ENCODE results near the gene CCHCR1.

CCHCR1 gene

DNA sequence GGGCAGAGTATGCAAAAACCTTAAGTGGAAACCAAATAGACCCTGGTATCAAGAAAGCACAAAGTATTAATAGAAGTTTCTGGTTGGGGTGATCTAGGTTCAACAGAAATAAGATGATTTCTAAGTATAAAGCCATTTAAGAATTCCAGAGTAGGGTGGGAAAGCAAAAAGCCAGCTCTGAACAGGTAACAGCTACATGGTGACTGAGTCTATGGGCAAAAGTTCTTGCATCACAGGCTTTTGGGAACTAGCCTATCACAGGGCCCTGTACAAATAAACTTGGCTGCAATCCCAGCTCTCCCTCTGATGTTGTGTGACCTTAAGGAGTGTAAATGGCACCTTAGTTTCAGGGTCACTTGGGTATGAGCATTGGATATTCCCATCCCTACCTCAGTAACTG lies 6.3 kb upstream of the CCHCR1 start:
- Histone ChIP-seq H3K36me3 (ENCODE audit: control insufficient read depth, insufficient read depth, low read length) (no peaks in the 10 kb centered on the region), H3K27me3 (replicated peaks; ENCODE audit: control insufficient read depth, insufficient read depth, low read length, poor library complexity, severe bottlenecking) (no peaks in the 10 kb centered on the region), H3K9me3 (ENCODE audit: control insufficient read depth, low read length) (no peaks in the 10 kb centered on the region), H3K27ac (ENCODE audit: insufficient read depth, low read length, poor library complexity, severe bottlenecking) (no peak overlapping the region), H3K4me1 (ENCODE audit: control insufficient read depth, insufficient read depth, low read length, poor library complexity, severe bottlenecking) (peaks cover 10% of the 10 kb centered on the region), H3K4me3 (ENCODE audit: insufficient read depth, low read depth, low read length, poor library complexity, severe bottlenecking) (no peak overlapping the region)
- DNase-seq: no peak

DNA sequence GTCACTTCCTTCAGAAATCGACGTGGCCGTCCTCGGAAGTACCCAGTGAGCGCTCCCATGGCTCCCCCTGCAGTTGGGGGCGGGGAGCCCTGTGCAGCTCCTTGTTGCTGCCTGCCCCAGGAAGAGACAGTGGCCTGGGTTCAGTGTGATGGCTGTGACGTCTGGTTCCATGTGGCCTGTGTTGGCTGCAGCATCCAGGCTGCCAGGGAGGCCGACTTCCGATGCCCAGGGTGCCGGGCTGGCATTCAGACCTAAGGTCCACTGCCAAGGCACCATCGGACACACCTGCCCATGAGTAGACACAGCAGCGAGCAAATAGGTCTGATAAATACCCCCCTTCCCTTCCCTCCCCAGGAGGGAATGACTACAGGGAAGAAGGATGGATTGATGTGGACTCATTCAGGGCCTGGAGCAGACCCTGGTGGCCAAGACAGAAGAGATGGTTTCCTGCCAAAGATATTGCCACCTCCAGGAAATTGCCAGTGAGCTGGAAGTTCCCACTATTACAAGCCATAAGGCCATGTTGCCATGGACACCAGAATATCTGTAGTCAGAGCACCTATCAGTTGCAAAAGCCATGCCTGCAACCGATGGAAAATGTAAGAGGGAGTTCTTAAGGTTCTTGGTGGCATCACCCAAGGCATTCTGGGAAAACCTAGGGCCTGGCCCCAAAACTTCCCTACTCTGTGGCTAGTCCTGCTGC lies 5.0 kb upstream of the CCHCR1 start:
- Histone ChIP-seq H3K36me3 (ENCODE audit: control insufficient read depth, insufficient read depth, low read length) (no peaks in the 10 kb centered on the region), H3K27me3 (replicated peaks; ENCODE audit: control insufficient read depth, insufficient read depth, low read length, poor library complexity, severe bottlenecking) (no peaks in the 10 kb centered on the region), H3K27ac (ENCODE audit: insufficient read depth, low read length, poor library complexity, severe bottlenecking) (no peak overlapping the region), H3K4me3 (ENCODE audit: insufficient read depth, low read depth, low read length, poor library complexity, severe bottlenecking) (no peak overlapping the region), H3K9me3 (ENCODE audit: control insufficient read depth, low read length) (no peaks in the 10 kb centered on the region), H3K4me1 (ENCODE audit: control insufficient read depth, insufficient read depth, low read length, poor library complexity, severe bottlenecking) (peaks cover 11% of the 10 kb centered on the region)
- DNase-seq: no peak

DNA sequence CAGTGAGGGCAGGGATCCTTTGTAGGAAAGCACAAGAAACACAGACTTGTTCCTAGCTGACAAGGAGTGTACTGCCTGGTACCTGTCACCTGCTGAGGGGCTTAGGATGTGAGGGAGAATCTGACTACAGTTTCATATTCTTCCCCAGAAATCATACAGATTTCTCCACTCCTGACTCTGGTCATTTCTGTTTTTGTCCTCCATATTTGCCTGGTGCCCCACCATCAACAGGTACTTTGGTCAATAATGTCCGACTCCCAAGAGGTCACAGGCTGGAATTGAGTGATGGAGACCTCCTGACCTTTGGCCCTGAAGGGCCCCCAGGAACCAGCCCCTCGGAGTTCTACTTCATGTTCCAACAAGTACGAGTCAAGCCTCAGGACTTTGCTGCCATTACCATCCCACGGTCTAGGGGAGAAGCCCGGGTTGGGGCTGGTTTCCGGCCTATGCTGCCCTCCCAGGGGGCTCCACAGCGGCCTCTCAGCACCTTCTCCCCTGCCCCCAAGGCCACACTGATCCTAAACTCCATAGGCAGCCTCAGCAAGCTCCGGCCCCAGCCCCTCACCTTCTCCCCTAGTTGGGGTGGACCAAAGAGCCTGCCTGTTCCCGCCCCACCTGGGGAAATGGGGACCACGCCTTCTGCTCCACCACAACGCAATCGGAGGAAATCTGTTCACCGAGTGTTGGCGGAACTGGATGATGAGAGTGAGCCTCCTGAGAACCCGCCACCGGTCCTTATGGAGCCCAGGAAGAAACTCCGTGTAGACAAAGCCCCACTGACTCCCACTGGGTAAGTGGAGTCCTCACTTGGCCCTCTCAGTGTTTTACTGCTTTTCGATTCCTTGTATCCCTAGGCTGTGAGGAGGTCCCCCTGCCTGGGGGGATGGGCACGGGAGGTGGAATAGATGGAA lies 3.9 kb upstream of the CCHCR1 start:
- Histone ChIP-seq H3K4me3 (ENCODE audit: insufficient read depth, low read depth, low read length, poor library complexity, severe bottlenecking) (no peak overlapping the region), H3K27ac (ENCODE audit: insufficient read depth, low read length, poor library complexity, severe bottlenecking) (no peak overlapping the region), H3K36me3 (ENCODE audit: control insufficient read depth, insufficient read depth, low read length) (no peaks in the 10 kb centered on the region), H3K9me3 (ENCODE audit: control insufficient read depth, low read length) (no peaks in the 10 kb centered on the region), H3K4me1 (ENCODE audit: control insufficient read depth, insufficient read depth, low read length, poor library complexity, severe bottlenecking) (peaks cover 11% of the 10 kb centered on the region), H3K27me3 (replicated peaks; ENCODE audit: control insufficient read depth, insufficient read depth, low read length, poor library complexity, severe bottlenecking) (no peaks in the 10 kb centered on the region)
- DNase-seq: no peak

DNA sequence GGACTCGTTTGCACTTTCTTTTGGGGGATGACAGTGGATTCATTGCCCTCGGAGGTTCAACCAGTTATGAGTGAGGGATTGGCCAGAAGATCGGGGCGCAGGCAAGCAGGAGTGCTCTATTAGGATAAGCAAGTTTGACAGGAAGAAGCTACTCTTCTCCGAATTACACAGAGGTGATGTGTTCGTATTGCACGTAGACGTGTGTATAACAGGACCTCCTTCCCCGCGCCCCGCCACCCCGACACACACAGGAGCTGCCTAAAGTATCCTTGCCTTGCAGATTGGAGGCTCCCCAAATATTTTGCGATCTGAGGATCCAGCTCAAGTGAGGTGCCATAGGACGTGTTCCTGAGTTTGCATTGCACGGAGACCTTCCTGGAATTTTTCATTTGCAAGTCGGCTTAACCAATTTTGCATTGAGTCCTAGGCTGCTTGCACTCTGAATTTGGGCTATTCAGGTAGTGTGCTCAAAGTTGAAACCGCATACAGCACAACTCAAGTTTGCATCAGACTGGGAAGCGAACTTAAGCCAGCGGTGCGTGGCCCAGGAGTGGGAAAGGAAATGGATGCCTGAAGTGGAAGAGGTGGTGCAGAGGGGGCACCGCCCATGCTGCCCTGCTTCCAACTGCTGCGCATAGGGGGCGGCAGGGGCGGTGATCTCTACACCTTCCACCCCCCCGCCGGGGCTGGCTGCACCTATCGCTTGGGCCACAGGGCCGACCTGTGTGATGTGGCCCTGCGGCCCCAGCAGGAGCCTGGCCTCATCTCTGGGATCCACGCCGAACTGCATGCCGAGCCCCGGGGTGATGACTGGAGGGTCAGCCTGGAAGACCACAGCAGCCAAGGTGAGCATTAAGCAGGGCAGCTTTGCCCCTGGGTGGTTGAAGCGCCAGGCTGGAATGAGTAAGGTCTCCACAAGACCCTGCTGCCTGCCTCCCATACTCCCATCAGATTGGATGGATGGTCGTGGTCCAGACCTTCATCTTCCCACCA lies 1.6 kb upstream of the CCHCR1 start:
- Histone ChIP-seq H3K36me3 (ENCODE audit: control insufficient read depth, insufficient read depth, low read length) (no peaks in the 10 kb centered on the region), H3K9me3 (ENCODE audit: control insufficient read depth, low read length) (no peaks in the 10 kb centered on the region), H3K27ac (ENCODE audit: insufficient read depth, low read length, poor library complexity, severe bottlenecking) (peak overlapping the region; percentile 58), H3K4me3 (ENCODE audit: insufficient read depth, low read depth, low read length, poor library complexity, severe bottlenecking) (peak overlapping the region; percentile 70), H3K4me1 (ENCODE audit: control insufficient read depth, insufficient read depth, low read length, poor library complexity, severe bottlenecking) (peaks cover 11% of the 10 kb centered on the region), H3K27me3 (replicated peaks; ENCODE audit: control insufficient read depth, insufficient read depth, low read length, poor library complexity, severe bottlenecking) (no peaks in the 10 kb centered on the region)
- DNase-seq: peak in 1 of 3 donors; percentile 6

DNA sequence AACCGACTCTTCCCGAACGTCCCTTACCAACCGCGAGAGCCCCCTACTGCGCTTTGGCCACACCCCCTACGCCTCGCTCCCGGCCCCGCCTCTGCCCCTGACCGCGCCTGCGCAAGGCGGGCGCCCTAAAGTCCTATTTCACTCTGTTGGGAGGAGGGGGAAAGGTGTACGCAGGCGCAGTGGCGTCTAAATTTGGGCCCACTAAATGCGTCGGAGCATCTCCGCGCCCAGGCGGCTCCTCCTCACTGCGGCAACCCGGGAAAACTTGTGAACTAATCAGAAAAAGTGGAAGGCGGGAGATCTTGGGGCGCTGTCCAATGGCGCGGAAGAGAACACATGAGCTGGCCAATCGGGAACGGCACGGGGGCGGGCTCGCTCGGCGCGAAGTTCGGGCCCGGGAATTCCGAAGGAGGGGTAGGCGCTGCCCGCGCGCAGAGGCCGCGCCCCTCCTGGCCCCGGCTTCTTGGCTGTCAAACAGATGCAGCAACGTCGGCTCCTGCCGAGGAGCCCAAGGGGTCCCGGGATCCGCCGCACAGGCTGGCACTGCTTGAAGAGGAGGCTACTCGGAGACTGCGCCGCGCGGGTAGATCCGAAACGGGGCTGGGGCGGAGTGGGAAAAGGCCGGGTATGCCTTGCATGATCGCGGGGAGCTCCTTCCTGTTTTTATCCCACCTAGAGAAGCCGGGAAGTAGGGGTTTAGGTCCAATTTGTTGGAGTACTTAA lies 699 bp upstream of the CCHCR1 start, which contains the start of gene TCF19:
TCF19 (plus strand) TSS at position 450 of the 723 bp plus-strand sequence. CDS start 881 bp downstream, outside the sequence.
- Histone ChIP-seq H3K9me3 (ENCODE audit: control insufficient read depth, low read length) (no peaks in the 10 kb centered on the region), H3K4me3 (ENCODE audit: insufficient read depth, low read depth, low read length, poor library complexity, severe bottlenecking) (peak within 1 kb of the TSS; percentile 70), H3K27me3 (replicated peaks; ENCODE audit: control insufficient read depth, insufficient read depth, low read length, poor library complexity, severe bottlenecking) (no peaks in the 10 kb centered on the region), H3K36me3 (ENCODE audit: control insufficient read depth, insufficient read depth, low read length) (no peaks in the 10 kb centered on the region), H3K27ac (ENCODE audit: insufficient read depth, low read length, poor library complexity, severe bottlenecking) (peak within 1 kb of the TSS; percentile 62), H3K4me1 (ENCODE audit: control insufficient read depth, insufficient read depth, low read length, poor library complexity, severe bottlenecking) (peaks cover 11% of the 10 kb centered on the region)
- DNase-seq: peak; percentile 99

DNA sequence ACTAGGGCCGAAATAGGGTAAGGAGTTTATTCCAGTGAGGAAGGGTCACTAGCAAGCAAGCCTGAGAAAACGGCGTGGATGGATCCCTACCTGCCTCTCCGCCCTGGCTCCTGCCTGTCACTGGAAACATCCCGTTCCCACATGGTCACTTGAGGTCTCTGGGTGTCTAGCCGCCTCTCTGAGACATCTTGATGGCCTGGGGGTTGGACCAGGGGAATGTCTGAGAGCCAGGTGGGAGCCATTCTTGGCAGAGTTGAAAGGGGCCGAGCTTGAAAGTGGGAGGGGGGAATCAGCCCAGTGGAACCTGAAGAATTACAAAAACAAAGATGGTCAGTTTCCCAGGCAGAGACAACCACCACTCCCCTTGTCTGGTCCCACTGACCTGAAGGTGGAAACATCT lies 961 bp downstream of the CCHCR1 start:
- Histone ChIP-seq H3K27me3 (replicated peaks; ENCODE audit: control insufficient read depth, insufficient read depth, low read length, poor library complexity, severe bottlenecking) (no peaks in the 10 kb centered on the region), H3K36me3 (ENCODE audit: control insufficient read depth, insufficient read depth, low read length) (no peaks in the 10 kb centered on the region)
- no peak for DNase-seq

DNA sequence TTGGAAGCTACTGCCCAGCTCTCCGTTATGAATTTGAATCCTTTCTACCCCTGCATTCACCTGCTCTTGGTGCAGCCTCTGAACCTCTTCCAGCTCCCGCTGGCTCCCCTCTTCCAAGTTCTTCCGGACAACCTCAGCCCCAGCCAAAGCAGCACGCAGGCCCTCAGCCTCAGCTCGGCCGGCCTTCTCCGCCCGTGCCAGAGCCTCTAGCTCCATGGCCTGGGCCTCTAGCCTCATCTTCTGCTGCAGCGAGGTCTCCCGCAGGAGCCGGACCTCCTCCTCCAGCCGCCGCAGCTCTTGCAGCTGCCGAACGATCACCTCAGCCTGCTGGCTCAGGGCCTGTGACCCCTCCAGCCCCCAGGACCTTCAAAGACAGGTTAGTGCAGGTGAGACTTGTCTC lies 3.2 kb downstream of the CCHCR1 start:
- Histone ChIP-seq H3K36me3 (ENCODE audit: control insufficient read depth, insufficient read depth, low read length) (no peaks in the 10 kb centered on the region), H3K9me3 (ENCODE audit: control insufficient read depth, low read length) (no peaks in the 10 kb centered on the region), H3K4me1 (ENCODE audit: control insufficient read depth, insufficient read depth, low read length, poor library complexity, severe bottlenecking) (peaks cover 6% of the 10 kb centered on the region), H3K27me3 (replicated peaks; ENCODE audit: control insufficient read depth, insufficient read depth, low read length, poor library complexity, severe bottlenecking) (no peaks in the 10 kb centered on the region), H3K27ac (ENCODE audit: insufficient read depth, low read length, poor library complexity, severe bottlenecking) (no peak overlapping the region), H3K4me3 (ENCODE audit: insufficient read depth, low read depth, low read length, poor library complexity, severe bottlenecking) (no peak overlapping the region)
- DNase-seq: no peak

More for the DNA sequence above, 961 bp downstream of the CCHCR1 start:
- H3K4me1 ChIP-seq (ENCODE audit: control insufficient read depth, insufficient read depth, low read length, poor library complexity, severe bottlenecking): peaks cover 11% of the 10 kb centered on the region
- no peak overlapping the region for H3K4me3 ChIP-seq (ENCODE audit: insufficient read depth, low read depth, low read length, poor library complexity, severe bottlenecking)
- H3K9me3 ChIP-seq (ENCODE audit: control insufficient read depth, low read length): no peaks in the 10 kb centered on the region
- H3K27ac ChIP-seq (ENCODE audit: insufficient read depth, low read length, poor library complexity, severe bottlenecking): no peak overlapping the region

DNA sequence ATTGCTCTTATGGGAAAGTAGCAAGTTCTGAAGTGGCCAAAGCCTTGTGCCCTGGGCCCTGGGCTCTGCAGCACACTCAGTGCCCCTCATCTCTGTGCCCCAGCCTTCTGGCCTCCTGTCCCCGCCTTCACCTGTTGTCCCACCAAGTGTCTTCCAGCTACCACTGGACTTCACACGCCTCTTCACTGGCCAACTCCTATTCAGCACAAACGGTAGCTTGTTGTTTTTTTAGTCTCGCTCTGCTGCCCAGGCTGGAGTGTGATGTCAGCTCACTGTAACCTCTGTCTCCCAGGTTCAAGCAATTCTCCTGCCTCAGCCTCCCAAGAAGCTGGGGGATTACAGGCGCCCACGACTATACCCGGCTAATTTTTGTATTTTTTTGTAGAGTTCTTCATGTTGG lies 4.8 kb downstream of the CCHCR1 start:
- no peak overlapping the region for H3K27ac ChIP-seq (ENCODE audit: insufficient read depth, low read length, poor library complexity, severe bottlenecking)
- no peaks in the 10 kb centered on the region for H3K36me3 ChIP-seq (ENCODE audit: control insufficient read depth, insufficient read depth, low read length)
- H3K27me3 ChIP-seq (replicated peaks; ENCODE audit: control insufficient read depth, insufficient read depth, low read length, poor library complexity, severe bottlenecking): no peaks in the 10 kb centered on the region
- no peak overlapping the region for H3K4me3 ChIP-seq (ENCODE audit: insufficient read depth, low read depth, low read length, poor library complexity, severe bottlenecking)
- DNase-seq: no peak
- H3K9me3 ChIP-seq (ENCODE audit: control insufficient read depth, low read length): no peaks in the 10 kb centered on the region
- no peaks in the 10 kb centered on the region for H3K4me1 ChIP-seq (ENCODE audit: control insufficient read depth, insufficient read depth, low read length, poor library complexity, severe bottlenecking)

DNA sequence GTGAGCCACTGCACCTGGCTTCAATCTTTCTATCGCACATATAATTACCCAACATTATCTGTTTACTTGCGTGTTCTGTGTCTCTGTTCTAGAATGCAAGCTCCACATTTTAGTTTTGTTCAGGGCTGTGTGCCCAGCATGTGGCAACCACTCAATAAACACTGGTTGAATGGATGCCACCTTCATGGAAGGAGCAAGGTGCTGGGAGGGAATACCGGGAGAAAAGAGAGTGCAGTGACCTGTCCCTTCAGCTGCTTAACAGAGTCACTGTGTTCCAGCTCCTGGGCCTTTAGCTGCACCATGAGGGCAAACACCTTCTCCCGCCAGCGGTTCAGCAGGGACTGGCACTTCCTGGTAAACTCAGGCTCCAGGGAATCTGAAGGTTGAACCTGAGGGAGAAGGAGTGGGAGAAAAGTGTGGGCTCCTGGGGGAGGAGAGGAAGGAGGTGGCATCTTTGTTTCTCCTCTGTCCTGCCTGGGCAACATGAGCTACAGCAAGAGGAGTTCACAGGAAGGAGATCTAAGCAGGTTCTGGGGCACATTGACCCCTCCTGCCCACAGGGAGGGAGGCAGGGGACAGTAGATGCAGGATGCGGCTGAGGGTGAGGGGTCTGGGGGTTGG lies 7.7 kb downstream of the CCHCR1 start:
- no peak overlapping the region for H3K4me3 ChIP-seq (ENCODE audit: insufficient read depth, low read depth, low read length, poor library complexity, severe bottlenecking)
- no peak overlapping the region for H3K27ac ChIP-seq (ENCODE audit: insufficient read depth, low read length, poor library complexity, severe bottlenecking)
- no peaks in the 10 kb centered on the region for H3K4me1 ChIP-seq (ENCODE audit: control insufficient read depth, insufficient read depth, low read length, poor library complexity, severe bottlenecking)
- H3K27me3 ChIP-seq (replicated peaks; ENCODE audit: control insufficient read depth, insufficient read depth, low read length, poor library complexity, severe bottlenecking): no peaks in the 10 kb centered on the region
- no peaks in the 10 kb centered on the region for H3K9me3 ChIP-seq (ENCODE audit: control insufficient read depth, low read length)
- no peaks in the 10 kb centered on the region for H3K36me3 ChIP-seq (ENCODE audit: control insufficient read depth, insufficient read depth, low read length)
- no peak for DNase-seq

Data from effector memory CD4-positive, alpha-beta T cell (primary cell).